Heart left ventricle (tissue), 16 donors: ENCODE measurements around the gene SLC22A23. TPM values are rescaled to one million over a fixed set of nuclear protein-coding genes. Genes with fewer than 3 reads are reported as not detected.

Experiments used
- ATAC-seq, 4 donors: fragments of 200-7000 bp; cut with Tn5 transposase; one replicate each; pipeline ENCODE4 v1.9.1; 2020 to 2022; ENCODE audit warnings: moderate library complexity in 4 of 4, mild to moderate bottlenecking in 3 of 4, moderate number of reproducible peaks in 1 of 4
- DNase-seq, 5 donors: peaks; one replicate each; pipeline ENCODE4 v3.0.0-alpha.2; 2020
- H3K27ac ChIP-seq, 12 donors: fragments of 200-600 bp; sonication (generic) in 4 of 12; one replicate each; pipeline versions ENCODE4 v1.5.0 to v1.8.0; 2016 to 2022; ENCODE audit warnings: mild to moderate bottlenecking in 2 of 12
- H3K27me3 ChIP-seq, 9 donors: fragments of 200-600 bp; sonication (generic) in 2 of 9; one replicate each; pipeline versions ENCODE4 v1.5.1 to v1.8.0; 2016 to 2022; ENCODE audit warnings: mild to moderate bottlenecking in 3 of 9
- H3K36me3 ChIP-seq, 9 donors: fragments of 200-600 bp; sonication (generic) in 2 of 9; one replicate each; pipeline versions ENCODE4 v1.5.0 to v1.8.0; 2018 to 2022; ENCODE audit warnings: mild to moderate bottlenecking in 2 of 9
- H3K4me1 ChIP-seq, 12 donors: fragments of 200-600 bp; sonication (generic) in 4 of 12; one replicate each; pipeline versions ENCODE4 v1.5.0 to v1.8.0; 2016 to 2022; ENCODE audit warnings: mild to moderate bottlenecking in 3 of 12
- H3K4me3 ChIP-seq, 12 donors: fragments of 200-600 bp; sonication (generic) in 4 of 12; one replicate each; pipeline versions ENCODE4 v1.5.0 to v1.8.0; 2017 to 2022; ENCODE audit warnings: mild to moderate bottlenecking in 9 of 12, moderate library complexity in 4 of 12
- H3K9me3 ChIP-seq, 12 donors: fragments of 200-600 bp; sonication (generic) in 4 of 12; one replicate each; pipeline versions ENCODE4 v1.5.0 to v1.8.0; 2016 to 2022; ENCODE audit warnings: mild to moderate bottlenecking in 1 of 12
- CTCF ChIP-seq, 12 donors: fragments of 200-600 bp; sonication (generic) in 4 of 12; IDR thresholded peaks; one replicate each; pipeline versions ENCODE4 v1.5.0 to v1.8.0; 2018 to 2022; ENCODE audit warnings: antibody characterized with exemption in 12 of 12, mild to moderate bottlenecking in 5 of 12
- POLR2A ChIP-seq, 2 donors: fragments of 450-650 bp; IDR thresholded peaks; one replicate each; pipeline ENCODE4 v1.6.1; 2017; ENCODE audit warnings: antibody characterized with exemption in 2 of 2, mild to moderate bottlenecking in 2 of 2, moderate library complexity in 2 of 2
- WGBS, 4 donors: extraction: QIAGEN DNeasy Blood & Tissue Kit in 2 of 4; methylation state at CpG; one replicate each; pipeline versions ENCODE4 v1.1.5 to v1.1.7; 2013 to 2018; 5-methylcytosine and 5-hydroxymethylcytosine counted together
- intact Hi-C, 10 donors: fragments of 100-400 bp; cut with DNase I; formaldehyde crosslinking; loops; one replicate each; pipeline versions ENCODE4 v1.11.1 to v1.14.2; 2022
- polyA plus RNA-seq, 2 donors: library from polyadenylated mRNA; stranded (reverse); fragments of 200-250 nt; gene quantifications; one replicate each; pipeline ENCODE4 v1.2.3, GENCODE V29; 2013
- total RNA-seq, 9 donors: library from RNA; depleted of rRNA in 2 of 9; stranded (reverse); fragments of >200 nt in 2 of 9; fragmentation: NEBNext Ultra II Directional in 3 of 9; extraction: Animal tissue kit (Norgen Biotek cat#: 25700) in 3 of 9; gene quantifications; one replicate each; pipeline versions ENCODE4 v1.1.0 to v1.2.4, GENCODE V29; 2016 to 2023
- donor health status: ischemic (EF 13 %, LVEDD 7.1; RV severe dilation, severe dysfunction).
- donor health status: healthy with polysubstance abuse.
- donor health status: DM: no; HTN: yes; CAD: no.
- donor health status: DM: no; HTN: no; CAD: no.
- donor health status: ischemic (EF 25% LVEDD 6.9; RV normal size, moderate dysfunction).
- donor health status: ischemic (EF 25% LVEDD 5.7; RV mildly dilated, moderate dysfunction).
- donor health status: healthy.
- donor health status: DM: yes; HTN: yes; CAD: no.
- donor health status: ischemic (EF 35%, LVEDD 5.7; RV mildly dilated, moderate dysfunction).
- donor health status: nonischemic (EF 11% LVEDD 7.7; RV severe dilation, severe dysfunction).
- donor health status: DM: yes; HTN: yes; CAD: no.
- donor health status: PGD.
- donor health status: ischemic (EF 29% LVEDD 5.4; RV normal size, mild dysfunction).
- donor health status: nonischemic (EF 23%, LVEDD 6.1; RV moderate dilation, normal function).

The SLC22A23 gene
- total and polyA plus RNA-seq, 11 donors, result 2.9 to 12.4 (median 5.2) TPM

DNA sequence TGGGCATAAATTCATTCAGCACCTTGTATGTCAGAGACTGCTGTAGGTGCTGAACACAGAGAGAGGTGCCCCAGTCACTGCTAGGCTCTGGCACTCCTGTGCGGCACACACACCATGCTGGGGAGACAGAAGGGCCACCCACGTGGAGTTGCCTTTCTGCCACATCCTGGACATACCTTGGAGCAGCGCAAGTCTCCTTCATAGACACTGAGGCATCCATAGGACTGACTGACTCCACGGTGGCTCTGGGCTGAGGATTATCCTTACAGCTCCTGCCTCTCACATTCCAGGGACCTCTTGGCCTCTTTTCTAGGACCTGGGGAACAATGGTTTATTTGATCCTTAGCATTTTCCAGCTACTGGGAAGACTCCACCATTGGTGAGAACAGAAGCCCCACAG, 26.0 kb upstream of the SLC22A23 start:
- H3K9me3 ChIP-seq, result peaks cover 0 to 9% (median 2%) of the 10 kb centered on the region in 12 donors
- intact Hi-C loops, result no loop called here
- H3K27ac ChIP-seq, result no peak overlapping the region
- 54 to 80% (median 56%) methylated on average over 2 to 4 of the region's 4 CpGs; no CpG with 5 or more reads in 1 of the 4 donors for WGBS, 4 donors
- no peak overlapping the region for H3K4me3 ChIP-seq
- no peaks in the 10 kb centered on the region for H3K4me1 ChIP-seq
- no peak for DNase-seq
- peaks cover 0 to 34% (median 0%) of the 10 kb centered on the region in 9 donors for H3K27me3 ChIP-seq
- TF ChIP-seq CTCF (IDR thresholded peaks at IDR 0.05), result no peak
- no peak for ATAC-seq
- H3K36me3 ChIP-seq, result no peaks in the 10 kb centered on the region

GRCh38 chr6:3481640-3482039, 24.8 kb upstream of the SLC22A23 start:
- H3K36me3 ChIP-seq, result no peaks in the 10 kb centered on the region
- WGBS, 4 donors, result 92 to 98% (median 93%) methylated on average over 7 of the region's 7 CpGs
- H3K27ac ChIP-seq, result no peak overlapping the region
- ATAC-seq, result no peak
- no peak overlapping the region for H3K4me3 ChIP-seq
- TF ChIP-seq POLR2A (IDR thresholded peaks at IDR 0.05), result no peak
- TF ChIP-seq CTCF (IDR thresholded peaks at IDR 0.05), result no peak
- intact Hi-C loops, result no loop called here
- no peak for DNase-seq
- peaks cover 0 to 34% (median 0%) of the 10 kb centered on the region in 9 donors for H3K27me3 ChIP-seq
- H3K4me1 ChIP-seq, result no peaks in the 10 kb centered on the region
- peaks cover 0 to 9% (median 2%) of the 10 kb centered on the region in 12 donors for H3K9me3 ChIP-seq

- Histone ChIP-seq H3K9me3 (peaks cover 0 to 9% (median 2%) of the 10 kb centered on the region in 12 donors), H3K36me3 (no peaks in the 10 kb centered on the region), H3K27me3 (peaks cover 0 to 34% (median 0%) of the 10 kb centered on the region in 9 donors), H3K27ac (no peak overlapping the region), H3K4me1 (no peaks in the 10 kb centered on the region), H3K4me3 (no peak overlapping the region)
- intact Hi-C loops, result no loop called here
- no peak for ATAC-seq
- TF ChIP-seq POLR2A (IDR thresholded peaks at IDR 0.05) (no peak), CTCF (IDR thresholded peaks at IDR 0.05) (no peak)
- no peak for DNase-seq
Observed at GRCh38 chr6:3480009-3480408, 23.2 kb upstream of the SLC22A23 start.

GRCh38 chr6:3473773-3474172, 16.9 kb upstream of the SLC22A23 start:
- Histone ChIP-seq H3K27me3 (no peaks in the 10 kb centered on the region), H3K9me3 (no peaks in the 10 kb centered on the region), H3K4me3 (no peak overlapping the region), H3K4me1 (peaks cover 0 to 12% (median 2%) of the 10 kb centered on the region in 12 donors), H3K36me3 (no peaks in the 10 kb centered on the region), H3K27ac (no peak overlapping the region)
- ATAC-seq (no peak), DNase-seq (no peak)
- intact Hi-C loops, result no loop called here
- no peak for TF ChIP-seq POLR2A (IDR thresholded peaks at IDR 0.05)
- WGBS, 4 donors, result 80 to 91% (median 86%) methylated on average over 5 of the region's 5 CpGs

- TF ChIP-seq CTCF (IDR thresholded peaks at IDR 0.05), result no peak
- TF ChIP-seq POLR2A (IDR thresholded peaks at IDR 0.05), result no peak
- H3K9me3 ChIP-seq, result no peaks in the 10 kb centered on the region
- no peaks in the 10 kb centered on the region for H3K36me3 ChIP-seq
- DNase-seq (no peak), ATAC-seq (no peak)
- H3K27ac ChIP-seq, result no peak overlapping the region
- WGBS, 4 donors, result 91 to 95% (median 93%) methylated on average over 3 of the region's 3 CpGs
- no peaks in the 10 kb centered on the region for H3K27me3 ChIP-seq
- intact Hi-C loops, result no loop called here
- H3K4me1 ChIP-seq, result peaks cover 0 to 12% (median 2%) of the 10 kb centered on the region in 12 donors
- H3K4me3 ChIP-seq, result no peak overlapping the region
Observed at GRCh38 chr6:3471711-3472110, 14.9 kb upstream of the SLC22A23 start.
